ENCODE results near the gene B4GALT1. TPM values are rescaled to one million over a fixed set of nuclear protein-coding genes. Genes with fewer than 3 reads are reported as not detected.
A peak's percentile ranks its signal among the peaks of the same experiment; 100 is the strongest.

The B4GALT1 gene
- polyA plus RNA-seq, 6 donors from 2014 or later, result 30.4 to 112 (median 72.8) TPM

- Mint-ChIP-seq H3K9me3 (no peaks in the 10 kb centered on the region), H3K27ac (peak overlapping the region; percentile 45 to 97 (median 82)), H3K4me3 (no peak overlapping the region), H3K4me1 (peaks cover 18 to 60% (median 41%) of the 10 kb centered on the region in 3 donors), H3K27me3 (no peaks in the 10 kb centered on the region), H3K36me3 (peaks cover 17 to 19% of the 10 kb centered on the region in 2 donors)
- no peak for DNase-seq
- ATAC-seq (ENCODE audit: low read depth in 2 of 2), result no peak
Measured at GRCh38 chr9:33111631-33112030, 55.5 kb downstream of the B4GALT1 start.

GRCh38 chr9:33110686-33111085, 56.5 kb downstream of the B4GALT1 start:
- Mint-ChIP-seq H3K4me3 (no peak overlapping the region), H3K27ac (peak overlapping the region in 4 of 6 donors; percentile 42 to 65 (median 59)), H3K9me3 (no peaks in the 10 kb centered on the region), H3K4me1 (peaks cover 23 to 56% (median 41%) of the 10 kb centered on the region in 3 donors), H3K36me3 (peaks cover 17 to 19% of the 10 kb centered on the region in 2 donors), H3K27me3 (no peaks in the 10 kb centered on the region)
- ATAC-seq (ENCODE audit: low read depth in 2 of 2), result no peak
- no peak for DNase-seq

GRCh38 chr9:33109850-33110595, 57.1 kb downstream of the B4GALT1 start:
- no peak overlapping the region for H3K4me3 Mint-ChIP-seq
- H3K9me3 Mint-ChIP-seq, result no peaks in the 10 kb centered on the region
- peak overlapping the region; percentile 18 to 81 (median 70) for H3K27ac Mint-ChIP-seq
- ATAC-seq (ENCODE audit: low read depth in 2 of 2), result peak in 1 of 2 donors; percentile 3
- no peaks in the 10 kb centered on the region for H3K27me3 Mint-ChIP-seq
- H3K4me1 Mint-ChIP-seq, result peaks cover 23 to 50% (median 41%) of the 10 kb centered on the region in 3 donors
- DNase-seq, result no peak
- H3K36me3 Mint-ChIP-seq, result peaks cover 17 to 19% of the 10 kb centered on the region in 2 donors

GRCh38 chr9:33109097-33109496, 58.0 kb downstream of the B4GALT1 start:
- Mint-ChIP-seq H3K36me3 (peaks cover 14 to 17% of the 10 kb centered on the region in 2 donors), H3K27ac (peak overlapping the region in 5 of 6 donors; percentile 7 to 81 (median 69)), H3K9me3 (no peaks in the 10 kb centered on the region), H3K27me3 (no peaks in the 10 kb centered on the region), H3K4me3 (no peak overlapping the region), H3K4me1 (peaks cover 30 to 47% (median 37%) of the 10 kb centered on the region in 3 donors)
- DNase-seq (no peak), ATAC-seq (ENCODE audit: low read depth in 2 of 2) (no peak)

GRCh38 chr9:33108472-33108871, 58.7 kb downstream of the B4GALT1 start:
- H3K4me3 Mint-ChIP-seq, result no peak overlapping the region
- ATAC-seq (ENCODE audit: low read depth in 2 of 2) (no peak), DNase-seq (no peak)
- H3K36me3 Mint-ChIP-seq, result peaks cover 8 to 13% of the 10 kb centered on the region in 2 donors
- no peaks in the 10 kb centered on the region for H3K9me3 Mint-ChIP-seq
- H3K27me3 Mint-ChIP-seq, result no peaks in the 10 kb centered on the region
- peaks cover 31 to 42% (median 31%) of the 10 kb centered on the region in 3 donors for H3K4me1 Mint-ChIP-seq
- H3K27ac Mint-ChIP-seq, result peak overlapping the region in 4 of 6 donors; percentile 69 to 85 (median 76)

- no peak for DNase-seq
- Mint-ChIP-seq H3K27ac (peak overlapping the region in 3 of 6 donors; percentile 70 to 81 (median 73)), H3K4me1 (peaks cover 30 to 41% (median 31%) of the 10 kb centered on the region in 3 donors), H3K9me3 (no peaks in the 10 kb centered on the region), H3K27me3 (no peaks in the 10 kb centered on the region), H3K36me3 (peaks cover 6 to 8% of the 10 kb centered on the region in 2 donors), H3K4me3 (no peak overlapping the region)
- ATAC-seq (ENCODE audit: low read depth in 2 of 2), result peak in 1 of 2 donors; percentile 8
Measured at GRCh38 chr9:33107762-33108161, 59.4 kb downstream of the B4GALT1 start.

- Mint-ChIP-seq H3K27ac (peak overlapping the region in 3 of 6 donors; percentile 28 to 83 (median 81)), H3K36me3 (peaks cover 0 to 6% of the 10 kb centered on the region in 2 donors), H3K9me3 (no peaks in the 10 kb centered on the region), H3K4me1 (peaks cover 30 to 41% (median 30%) of the 10 kb centered on the region in 3 donors), H3K27me3 (no peaks in the 10 kb centered on the region), H3K4me3 (peak overlapping the region in 1 of 8 donors; percentile 30)
- DNase-seq, result no peak
- peak in 1 of 2 donors; percentile 41 for ATAC-seq (ENCODE audit: low read depth in 2 of 2)
Measured at GRCh38 chr9:33106827-33107621, 60.1 kb downstream of the B4GALT1 start.

GRCh38 chr9:33106372-33106771, 60.8 kb downstream of the B4GALT1 start:
- Mint-ChIP-seq H3K27ac (peak overlapping the region in 3 of 6 donors; percentile 25 to 83 (median 81)), H3K27me3 (no peaks in the 10 kb centered on the region), H3K36me3 (no peaks in the 10 kb centered on the region), H3K4me3 (no peak overlapping the region), H3K9me3 (no peaks in the 10 kb centered on the region), H3K4me1 (peaks cover 25 to 37% (median 26%) of the 10 kb centered on the region in 3 donors)
- ATAC-seq (ENCODE audit: low read depth in 2 of 2) (no peak), DNase-seq (no peak)

- H3K36me3 Mint-ChIP-seq, result no peaks in the 10 kb centered on the region
- DNase-seq (no peak), ATAC-seq (ENCODE audit: low read depth in 2 of 2) (no peak)
- H3K4me3 Mint-ChIP-seq, result no peak overlapping the region
- H3K27me3 Mint-ChIP-seq, result no peaks in the 10 kb centered on the region
- peak overlapping the region in 3 of 6 donors; percentile 21 to 81 (median 22) for H3K27ac Mint-ChIP-seq
- no peaks in the 10 kb centered on the region for H3K9me3 Mint-ChIP-seq
- peaks cover 25 to 33% (median 25%) of the 10 kb centered on the region in 3 donors for H3K4me1 Mint-ChIP-seq
Measured at GRCh38 chr9:33105959-33106358, 61.2 kb downstream of the B4GALT1 start.

- ATAC-seq (ENCODE audit: low read depth in 2 of 2) (no peak), DNase-seq (no peak)
- Mint-ChIP-seq H3K27ac (peak overlapping the region in 2 of 6 donors; percentile 11 to 36), H3K4me1 (peaks cover 23 to 32% (median 25%) of the 10 kb centered on the region in 3 donors), H3K36me3 (no peaks in the 10 kb centered on the region), H3K4me3 (no peak overlapping the region), H3K27me3 (no peaks in the 10 kb centered on the region), H3K9me3 (no peaks in the 10 kb centered on the region)
Measured at GRCh38 chr9:33105504-33105903, 61.6 kb downstream of the B4GALT1 start.

GRCh38 chr9:33104401-33104800, 62.7 kb downstream of the B4GALT1 start:
- peaks cover 23 to 33% (median 29%) of the 10 kb centered on the region in 3 donors for H3K4me1 Mint-ChIP-seq
- H3K36me3 Mint-ChIP-seq, result no peaks in the 10 kb centered on the region
- DNase-seq (no peak), ATAC-seq (ENCODE audit: low read depth in 2 of 2) (no peak)
- H3K27me3 Mint-ChIP-seq, result no peaks in the 10 kb centered on the region
- H3K27ac Mint-ChIP-seq, result peak overlapping the region in 1 of 6 donors; percentile 38
- H3K4me3 Mint-ChIP-seq, result no peak overlapping the region
- no peaks in the 10 kb centered on the region for H3K9me3 Mint-ChIP-seq

GRCh38 chr9:33103501-33104281, 63.4 kb downstream of the B4GALT1 start:
- no peak for ATAC-seq (ENCODE audit: low read depth in 2 of 2)
- peak overlapping the region in 2 of 6 donors; percentile 38 to 64 for H3K27ac Mint-ChIP-seq
- H3K9me3 Mint-ChIP-seq, result no peaks in the 10 kb centered on the region
- peaks cover 18 to 29% (median 28%) of the 10 kb centered on the region in 3 donors for H3K4me1 Mint-ChIP-seq
- no peaks in the 10 kb centered on the region for H3K36me3 Mint-ChIP-seq
- no peak overlapping the region for H3K4me3 Mint-ChIP-seq
- DNase-seq, result no peak
- no peaks in the 10 kb centered on the region for H3K27me3 Mint-ChIP-seq

Data from naive B cell (primary cell).